ENCODE data around the gene ITGA6.

- TF ChIP-seq POLR2AphosphoS5 (IDR thresholded peaks at IDR 0.05; ENCODE audit: borderline replicate concordance, low read depth, low read length) (no peak), FOXP2 (optimal IDR thresholded peaks at IDR 0.05; ENCODE audit: control extremely low read depth, extremely low read length, insufficient read depth) (no peak)
Observed at GRCh38 chr2:172448544-172449267, 21.3 kb downstream of the ITGA6 start.

Data from SK-N-MC (cell line).